ENCODE data around the gene SLC2A5.

GRCh38 chr1:9006956-9007615, 62.3 kb downstream of the SLC2A5 start:
- TF ChIP-seq CTCF (IDR thresholded peaks at IDR 0.05 in 2 of 3, conservative IDR thresholded peaks at IDR 0.05 in 1 of 3; ENCODE audit: insufficient read depth in 2 of 3, low read depth in 1 of 3, low read length in 3 of 3): no peak
- TF ChIP-seq CEBPB (tag; IDR thresholded peaks at IDR 0.05): no peak
- TF ChIP-seq MAX (CRISPR knock-in tag; IDR thresholded peaks at IDR 0.05): no peak
- no peak for TF ChIP-seq SIN3A (IDR thresholded peaks at IDR 0.05; ENCODE audit: borderline replicate concordance in 2 of 2, control insufficient read depth in 1 of 2, low read depth in 2 of 2, low read length in 2 of 2)
- TF ChIP-seq, protein P1, sequence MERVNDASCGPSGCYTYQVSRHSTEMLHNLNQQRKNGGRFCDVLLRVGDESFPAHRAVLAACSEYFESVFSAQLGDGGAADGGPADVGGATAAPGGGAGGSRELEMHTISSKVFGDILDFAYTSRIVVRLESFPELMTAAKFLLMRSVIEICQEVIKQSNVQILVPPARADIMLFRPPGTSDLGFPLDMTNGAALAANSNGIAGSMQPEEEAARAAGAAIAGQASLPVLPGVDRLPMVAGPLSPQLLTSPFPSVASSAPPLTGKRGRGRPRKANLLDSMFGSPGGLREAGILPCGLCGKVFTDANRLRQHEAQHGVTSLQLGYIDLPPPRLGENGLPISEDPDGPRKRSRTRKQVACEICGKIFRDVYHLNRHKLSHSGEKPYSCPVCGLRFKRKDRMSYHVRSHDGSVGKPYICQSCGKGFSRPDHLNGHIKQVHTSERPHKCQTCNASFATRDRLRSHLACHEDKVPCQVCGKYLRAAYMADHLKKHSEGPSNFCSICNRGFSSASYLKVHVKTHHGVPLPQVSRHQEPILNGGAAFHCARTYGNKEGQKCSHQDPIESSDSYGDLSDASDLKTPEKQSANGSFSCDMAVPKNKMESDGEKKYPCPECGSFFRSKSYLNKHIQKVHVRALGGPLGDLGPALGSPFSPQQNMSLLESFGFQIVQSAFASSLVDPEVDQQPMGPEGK (CRISPR knock-in tag; IDR thresholded peaks at IDR 0.05; ENCODE audit: borderline replicate concordance): no peak
- TF ChIP-seq, protein P2, sequence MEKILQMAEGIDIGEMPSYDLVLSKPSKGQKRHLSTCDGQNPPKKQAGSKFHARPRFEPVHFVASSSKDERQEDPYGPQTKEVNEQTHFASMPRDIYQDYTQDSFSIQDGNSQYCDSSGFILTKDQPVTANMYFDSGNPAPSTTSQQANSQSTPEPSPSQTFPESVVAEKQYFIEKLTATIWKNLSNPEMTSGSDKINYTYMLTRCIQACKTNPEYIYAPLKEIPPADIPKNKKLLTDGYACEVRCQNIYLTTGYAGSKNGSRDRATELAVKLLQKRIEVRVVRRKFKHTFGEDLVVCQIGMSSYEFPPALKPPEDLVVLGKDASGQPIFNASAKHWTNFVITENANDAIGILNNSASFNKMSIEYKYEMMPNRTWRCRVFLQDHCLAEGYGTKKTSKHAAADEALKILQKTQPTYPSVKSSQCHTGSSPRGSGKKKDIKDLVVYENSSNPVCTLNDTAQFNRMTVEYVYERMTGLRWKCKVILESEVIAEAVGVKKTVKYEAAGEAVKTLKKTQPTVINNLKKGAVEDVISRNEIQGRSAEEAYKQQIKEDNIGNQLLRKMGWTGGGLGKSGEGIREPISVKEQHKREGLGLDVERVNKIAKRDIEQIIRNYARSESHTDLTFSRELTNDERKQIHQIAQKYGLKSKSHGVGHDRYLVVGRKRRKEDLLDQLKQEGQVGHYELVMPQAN (IDR thresholded peaks at IDR 0.05; ENCODE audit: borderline replicate concordance): no peak
- TF ChIP-seq POLR2AphosphoS5 (IDR thresholded peaks at IDR 0.05; ENCODE audit: control insufficient read depth, insufficient read depth, low read depth, low read length): no peak
- TF ChIP-seq, protein P3, sequence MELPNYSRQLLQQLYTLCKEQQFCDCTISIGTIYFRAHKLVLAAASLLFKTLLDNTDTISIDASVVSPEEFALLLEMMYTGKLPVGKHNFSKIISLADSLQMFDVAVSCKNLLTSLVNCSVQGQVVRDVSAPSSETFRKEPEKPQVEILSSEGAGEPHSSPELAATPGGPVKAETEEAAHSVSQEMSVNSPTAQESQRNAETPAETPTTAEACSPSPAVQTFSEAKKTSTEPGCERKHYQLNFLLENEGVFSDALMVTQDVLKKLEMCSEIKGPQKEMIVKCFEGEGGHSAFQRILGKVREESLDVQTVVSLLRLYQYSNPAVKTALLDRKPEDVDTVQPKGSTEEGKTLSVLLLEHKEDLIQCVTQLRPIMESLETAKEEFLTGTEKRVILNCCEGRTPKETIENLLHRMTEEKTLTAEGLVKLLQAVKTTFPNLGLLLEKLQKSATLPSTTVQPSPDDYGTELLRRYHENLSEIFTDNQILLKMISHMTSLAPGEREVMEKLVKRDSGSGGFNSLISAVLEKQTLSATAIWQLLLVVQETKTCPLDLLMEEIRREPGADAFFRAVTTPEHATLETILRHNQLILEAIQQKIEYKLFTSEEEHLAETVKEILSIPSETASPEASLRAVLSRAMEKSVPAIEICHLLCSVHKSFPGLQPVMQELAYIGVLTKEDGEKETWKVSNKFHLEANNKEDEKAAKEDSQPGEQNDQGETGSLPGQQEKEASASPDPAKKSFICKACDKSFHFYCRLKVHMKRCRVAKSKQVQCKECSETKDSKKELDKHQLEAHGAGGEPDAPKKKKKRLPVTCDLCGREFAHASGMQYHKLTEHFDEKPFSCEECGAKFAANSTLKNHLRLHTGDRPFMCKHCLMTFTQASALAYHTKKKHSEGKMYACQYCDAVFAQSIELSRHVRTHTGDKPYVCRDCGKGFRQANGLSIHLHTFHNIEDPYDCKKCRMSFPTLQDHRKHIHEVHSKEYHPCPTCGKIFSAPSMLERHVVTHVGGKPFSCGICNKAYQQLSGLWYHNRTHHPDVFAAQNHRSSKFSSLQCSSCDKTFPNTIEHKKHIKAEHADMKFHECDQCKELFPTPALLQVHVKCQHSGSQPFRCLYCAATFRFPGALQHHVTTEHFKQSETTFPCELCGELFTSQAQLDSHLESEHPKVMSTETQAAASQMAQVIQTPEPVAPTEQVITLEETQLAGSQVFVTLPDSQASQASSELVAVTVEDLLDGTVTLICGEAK (IDR thresholded peaks at IDR 0.05): no peak
- TF ChIP-seq, protein P3 (CRISPR knock-in tag; IDR thresholded peaks at IDR 0.05): no peak
- no peak for TF ChIP-seq POLR2A (conservative IDR thresholded peaks at IDR 0.05)
- TF ChIP-seq, protein P4, sequence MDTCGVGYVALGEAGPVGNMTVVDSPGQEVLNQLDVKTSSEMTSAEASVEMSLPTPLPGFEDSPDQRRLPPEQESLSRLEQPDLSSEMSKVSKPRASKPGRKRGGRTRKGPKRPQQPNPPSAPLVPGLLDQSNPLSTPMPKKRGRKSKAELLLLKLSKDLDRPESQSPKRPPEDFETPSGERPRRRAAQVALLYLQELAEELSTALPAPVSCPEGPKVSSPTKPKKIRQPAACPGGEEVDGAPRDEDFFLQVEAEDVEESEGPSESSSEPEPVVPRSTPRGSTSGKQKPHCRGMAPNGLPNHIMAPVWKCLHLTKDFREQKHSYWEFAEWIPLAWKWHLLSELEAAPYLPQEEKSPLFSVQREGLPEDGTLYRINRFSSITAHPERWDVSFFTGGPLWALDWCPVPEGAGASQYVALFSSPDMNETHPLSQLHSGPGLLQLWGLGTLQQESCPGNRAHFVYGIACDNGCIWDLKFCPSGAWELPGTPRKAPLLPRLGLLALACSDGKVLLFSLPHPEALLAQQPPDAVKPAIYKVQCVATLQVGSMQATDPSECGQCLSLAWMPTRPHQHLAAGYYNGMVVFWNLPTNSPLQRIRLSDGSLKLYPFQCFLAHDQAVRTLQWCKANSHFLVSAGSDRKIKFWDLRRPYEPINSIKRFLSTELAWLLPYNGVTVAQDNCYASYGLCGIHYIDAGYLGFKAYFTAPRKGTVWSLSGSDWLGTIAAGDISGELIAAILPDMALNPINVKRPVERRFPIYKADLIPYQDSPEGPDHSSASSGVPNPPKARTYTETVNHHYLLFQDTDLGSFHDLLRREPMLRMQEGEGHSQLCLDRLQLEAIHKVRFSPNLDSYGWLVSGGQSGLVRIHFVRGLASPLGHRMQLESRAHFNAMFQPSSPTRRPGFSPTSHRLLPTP (IDR thresholded peaks at IDR 0.05; ENCODE audit: borderline replicate concordance, extremely low read depth, insufficient read length): no peak
- no peak for TF ChIP-seq NFIC (IDR thresholded peaks at IDR 0.05)
- no peak for TF ChIP-seq RCOR1 (IDR thresholded peaks at IDR 0.05; ENCODE audit: borderline replicate concordance in 1 of 2, low read depth in 2 of 2, low read length in 2 of 2)
